ENCODE data around the gene DUOX2. TPM values are rescaled to one million over a fixed set of nuclear protein-coding genes. Genes with fewer than 3 reads are reported as not detected.
"Not testable (repeated sequence)": the region's sequence is repeated elsewhere in the genome, so short reads cannot be mapped to it uniquely, and the experiment has no call there.

DUOX2 gene
- polyA plus RNA-seq, 1 donor (not counting 4 experiments of a cell fraction or from before 2014, with no cell fraction given), result 0.31 TPM

DNA sequence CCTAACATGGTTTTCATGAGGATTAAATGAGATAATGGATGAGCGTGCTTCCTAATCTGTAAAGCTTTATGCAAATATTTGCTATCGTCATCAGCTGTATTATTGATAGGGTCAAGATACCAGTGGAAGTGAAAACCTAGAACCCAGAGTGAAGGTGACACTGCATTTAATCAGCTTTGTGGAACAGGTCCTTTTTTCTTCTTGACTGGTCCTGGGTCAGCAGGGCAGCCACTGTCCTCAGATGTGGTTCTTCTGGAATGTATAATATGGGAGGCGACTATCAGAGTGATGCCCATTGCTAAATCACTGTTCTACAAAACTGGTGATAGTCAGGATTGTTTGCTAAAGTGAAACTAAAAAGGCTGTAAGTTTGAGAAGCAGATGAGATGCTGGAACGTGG is 49.6 kb downstream of the DUOX2 start:
- no peaks in the 10 kb centered on the region for H3K27me3 ChIP-seq (ENCODE audit: control insufficient read depth, extremely low read depth, insufficient read depth, low read length)
- H4K20me1 ChIP-seq (ENCODE audit: control insufficient read depth, extremely low read depth, insufficient read depth, low read length), result no peaks in the 10 kb centered on the region
- TF ChIP-seq, protein P1, sequence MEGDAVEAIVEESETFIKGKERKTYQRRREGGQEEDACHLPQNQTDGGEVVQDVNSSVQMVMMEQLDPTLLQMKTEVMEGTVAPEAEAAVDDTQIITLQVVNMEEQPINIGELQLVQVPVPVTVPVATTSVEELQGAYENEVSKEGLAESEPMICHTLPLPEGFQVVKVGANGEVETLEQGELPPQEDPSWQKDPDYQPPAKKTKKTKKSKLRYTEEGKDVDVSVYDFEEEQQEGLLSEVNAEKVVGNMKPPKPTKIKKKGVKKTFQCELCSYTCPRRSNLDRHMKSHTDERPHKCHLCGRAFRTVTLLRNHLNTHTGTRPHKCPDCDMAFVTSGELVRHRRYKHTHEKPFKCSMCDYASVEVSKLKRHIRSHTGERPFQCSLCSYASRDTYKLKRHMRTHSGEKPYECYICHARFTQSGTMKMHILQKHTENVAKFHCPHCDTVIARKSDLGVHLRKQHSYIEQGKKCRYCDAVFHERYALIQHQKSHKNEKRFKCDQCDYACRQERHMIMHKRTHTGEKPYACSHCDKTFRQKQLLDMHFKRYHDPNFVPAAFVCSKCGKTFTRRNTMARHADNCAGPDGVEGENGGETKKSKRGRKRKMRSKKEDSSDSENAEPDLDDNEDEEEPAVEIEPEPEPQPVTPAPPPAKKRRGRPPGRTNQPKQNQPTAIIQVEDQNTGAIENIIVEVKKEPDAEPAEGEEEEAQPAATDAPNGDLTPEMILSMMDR (optimal IDR thresholded peaks at IDR 0.05 in 1 of 3, IDR thresholded peaks at IDR 0.05 in 1 of 3, conservative IDR thresholded peaks at IDR 0.05 in 1 of 3; ENCODE audit: extremely low read depth in 1 of 3, insufficient read depth in 2 of 3, low read length in 3 of 3), result no peak
- no peak for TF ChIP-seq EZH2 (IDR thresholded peaks at IDR 0.05; ENCODE audit: low read length)
- H3K79me2 ChIP-seq (ENCODE audit: control insufficient read depth, insufficient read depth, low read length), result no peaks in the 10 kb centered on the region
- no peak overlapping the region for H3K27ac ChIP-seq (ENCODE audit: control insufficient read depth, insufficient read depth, low read length)
- peaks cover 11% of the 10 kb centered on the region for H3K4me1 ChIP-seq (ENCODE audit: control insufficient read depth, extremely low read depth, insufficient read depth, low read length)
- no peak overlapping the region for H3K4me2 ChIP-seq (ENCODE audit: control insufficient read depth, extremely low read depth, insufficient read depth, low read depth, low read length)
- H2AFZ ChIP-seq (ENCODE audit: control insufficient read depth, low read length), result no peak overlapping the region
- H3K9me1 ChIP-seq (ENCODE audit: control insufficient read depth, extremely low read depth, insufficient read depth, low read length), result no peaks in the 10 kb centered on the region
- DNase-seq (ENCODE audit: low read depth, low spot score), result no peak
- peaks cover 0 to under 1% of the 10 kb centered on the region in 2 experiments for H3K36me3 ChIP-seq (ENCODE audit: control insufficient read depth in 2 of 2, extremely low read depth in 1 of 2, insufficient read depth in 2 of 2, low read length in 2 of 2)
- H3K4me3 ChIP-seq (ENCODE audit: control insufficient read depth in 2 of 3, extremely low read depth in 1 of 3, insufficient read depth in 2 of 3, low read depth in 1 of 3, low read length in 3 of 3), result no peak overlapping the region
- no peak overlapping the region for H3K9ac ChIP-seq (ENCODE audit: control insufficient read depth, extremely low read depth, insufficient read depth, low read length)
- dilution Hi-C loops (cut with MboI; ENCODE audit: extremely low pct_ligation_motif_present, low sequenced_read_pairs), result no loop called here
- FAIRE-seq, result no peak
- H3K9me3 ChIP-seq (ENCODE audit: control insufficient read depth, low read depth, low read length), result no peaks in the 10 kb centered on the region

DNA sequence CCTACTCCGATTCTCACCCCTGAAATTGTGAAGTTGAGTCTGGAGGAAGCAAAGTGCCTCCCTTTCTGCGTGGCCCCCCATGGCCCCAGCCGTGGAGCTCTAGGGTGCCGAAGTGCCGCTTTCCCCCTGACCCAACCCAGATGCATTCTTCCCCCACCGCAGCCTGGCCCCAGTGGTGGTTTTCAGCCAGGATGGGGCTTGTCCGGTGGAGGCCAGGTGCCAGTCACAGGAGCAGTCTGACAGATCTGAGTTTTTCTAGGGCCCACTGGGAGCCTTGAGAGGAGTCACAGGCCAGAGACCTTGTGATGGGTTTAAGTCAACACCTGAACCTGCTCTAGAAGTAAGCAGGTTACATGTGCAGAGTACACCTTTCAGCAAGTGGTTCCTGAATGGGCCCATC is 51.7 kb downstream of the DUOX2 start:
- H3K9me1 ChIP-seq (ENCODE audit: control insufficient read depth, extremely low read depth, insufficient read depth, low read length); H4K20me1 ChIP-seq (ENCODE audit: control insufficient read depth, extremely low read depth, insufficient read depth, low read length); H3K4me3 ChIP-seq (ENCODE audit: control insufficient read depth in 2 of 3, extremely low read depth in 1 of 3, insufficient read depth in 2 of 3, low read depth in 1 of 3, low read length in 3 of 3); H3K36me3 ChIP-seq (ENCODE audit: control insufficient read depth in 2 of 2, extremely low read depth in 1 of 2, insufficient read depth in 2 of 2, low read length in 2 of 2); H3K9ac ChIP-seq (ENCODE audit: control insufficient read depth, extremely low read depth, insufficient read depth, low read length); H3K27ac ChIP-seq (ENCODE audit: control insufficient read depth, insufficient read depth, low read length); H2AFZ ChIP-seq (ENCODE audit: control insufficient read depth, low read length); FAIRE-seq; H3K9me3 ChIP-seq (ENCODE audit: control insufficient read depth, low read depth, low read length); DNase-seq (ENCODE audit: low read depth, low spot score); H3K27me3 ChIP-seq (ENCODE audit: control insufficient read depth, extremely low read depth, insufficient read depth, low read length); dilution Hi-C loops (cut with MboI; ENCODE audit: extremely low pct_ligation_motif_present, low sequenced_read_pairs); H3K4me2 ChIP-seq (ENCODE audit: control insufficient read depth, extremely low read depth, insufficient read depth, low read depth, low read length); H3K79me2 ChIP-seq (ENCODE audit: control insufficient read depth, insufficient read depth, low read length): not testable (repeated sequence)
- H3K4me1 ChIP-seq (ENCODE audit: control insufficient read depth, extremely low read depth, insufficient read depth, low read length), result peaks cover 14% of the 10 kb centered on the region

DNA sequence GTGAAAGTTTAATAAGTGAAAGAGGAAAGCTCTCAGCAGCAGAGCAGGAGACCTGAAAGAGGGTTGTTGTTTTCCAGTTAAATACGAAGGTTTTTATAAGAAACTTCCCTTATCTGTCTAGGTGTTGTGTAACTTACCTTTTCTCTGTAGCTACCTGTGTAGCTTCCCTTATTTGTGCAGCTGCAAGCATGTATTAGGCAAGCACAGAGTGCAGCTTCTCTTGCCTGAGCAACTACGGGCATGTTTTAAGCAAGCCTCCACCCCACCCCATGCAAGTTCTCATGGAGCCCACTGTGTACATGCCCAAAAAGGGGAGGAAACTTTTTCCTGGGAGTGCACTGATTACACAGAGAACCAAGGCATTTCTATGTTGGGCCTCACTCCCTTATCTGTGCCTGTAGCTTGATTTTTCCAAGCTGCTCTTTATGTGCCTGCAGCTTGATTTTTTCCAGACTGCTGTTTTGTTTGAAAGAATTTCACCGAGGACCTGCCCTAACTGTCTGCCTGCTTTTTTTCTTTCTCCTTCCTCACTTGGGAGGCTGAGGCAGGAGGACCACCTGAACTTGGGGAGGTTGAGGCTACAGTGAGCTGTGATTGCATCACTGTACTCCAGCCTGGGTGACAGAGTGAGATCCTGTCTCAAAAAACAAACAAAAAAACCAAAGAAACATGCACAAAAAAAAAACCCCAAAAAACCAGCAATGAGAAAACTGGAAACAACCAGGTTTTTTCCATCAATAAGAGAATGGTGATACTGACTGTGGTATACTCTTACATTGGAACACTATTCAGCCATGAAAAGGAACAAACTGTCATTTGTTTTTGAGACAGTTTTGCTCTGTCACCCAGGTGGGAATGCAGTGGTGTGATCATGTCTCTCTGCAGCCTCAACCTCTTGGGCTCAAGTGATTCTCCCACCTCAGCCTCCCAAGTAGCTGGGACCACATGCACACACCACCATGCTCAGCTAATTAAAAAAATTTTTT is 55.0 kb downstream of the DUOX2 start:
- H3K79me2 ChIP-seq (ENCODE audit: control insufficient read depth, insufficient read depth, low read length); H2AFZ ChIP-seq (ENCODE audit: control insufficient read depth, low read length); H3K4me3 ChIP-seq (ENCODE audit: control insufficient read depth in 2 of 3, extremely low read depth in 1 of 3, insufficient read depth in 2 of 3, low read depth in 1 of 3, low read length in 3 of 3); H3K36me3 ChIP-seq (ENCODE audit: control insufficient read depth in 2 of 2, extremely low read depth in 1 of 2, insufficient read depth in 2 of 2, low read length in 2 of 2); H3K9me1 ChIP-seq (ENCODE audit: control insufficient read depth, extremely low read depth, insufficient read depth, low read length); H3K9me3 ChIP-seq (ENCODE audit: control insufficient read depth, low read depth, low read length); H4K20me1 ChIP-seq (ENCODE audit: control insufficient read depth, extremely low read depth, insufficient read depth, low read length); H3K27me3 ChIP-seq (ENCODE audit: control insufficient read depth, extremely low read depth, insufficient read depth, low read length); dilution Hi-C loops (cut with MboI; ENCODE audit: extremely low pct_ligation_motif_present, low sequenced_read_pairs); H3K9ac ChIP-seq (ENCODE audit: control insufficient read depth, extremely low read depth, insufficient read depth, low read length): not testable (repeated sequence)
- DNase-seq (ENCODE audit: low read depth, low spot score) (peak; percentile 33), FAIRE-seq (peak; percentile 81)
- H3K4me2 ChIP-seq (ENCODE audit: control insufficient read depth, extremely low read depth, insufficient read depth, low read depth, low read length), result peak overlapping the region; percentile 34
- peaks cover 14% of the 10 kb centered on the region for H3K4me1 ChIP-seq (ENCODE audit: control insufficient read depth, extremely low read depth, insufficient read depth, low read length)
- H3K27ac ChIP-seq (ENCODE audit: control insufficient read depth, insufficient read depth, low read length), result peak overlapping the region; percentile 16

DNA sequence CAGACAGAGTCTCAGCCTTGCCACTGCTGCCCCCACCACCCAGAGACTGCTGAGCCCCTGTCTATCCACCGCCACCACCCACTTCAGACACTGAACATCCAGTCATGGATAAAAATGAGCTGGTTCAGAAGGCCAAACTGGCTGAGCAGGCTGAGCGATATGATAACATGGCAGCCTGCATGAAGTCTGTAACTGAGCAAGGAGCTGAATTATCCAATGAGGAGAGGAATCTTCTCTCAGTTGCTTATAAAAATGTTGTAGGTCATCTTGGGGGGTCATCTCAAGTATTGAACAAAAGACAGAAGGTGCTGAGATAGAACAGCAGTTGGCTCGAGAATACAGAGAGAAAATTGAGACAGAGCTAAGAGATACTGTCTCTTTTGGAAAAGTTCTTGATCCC is 61.3 kb downstream of the DUOX2 start:
- H3K9me1 ChIP-seq (ENCODE audit: control insufficient read depth, extremely low read depth, insufficient read depth, low read length); H3K4me2 ChIP-seq (ENCODE audit: control insufficient read depth, extremely low read depth, insufficient read depth, low read depth, low read length); FAIRE-seq; H3K4me3 ChIP-seq (ENCODE audit: control insufficient read depth in 2 of 3, extremely low read depth in 1 of 3, insufficient read depth in 2 of 3, low read depth in 1 of 3, low read length in 3 of 3); H3K9me3 ChIP-seq (ENCODE audit: control insufficient read depth, low read depth, low read length); H3K4me1 ChIP-seq (ENCODE audit: control insufficient read depth, extremely low read depth, insufficient read depth, low read length); H3K79me2 ChIP-seq (ENCODE audit: control insufficient read depth, insufficient read depth, low read length); DNase-seq (ENCODE audit: low read depth, low spot score); H3K27ac ChIP-seq (ENCODE audit: control insufficient read depth, insufficient read depth, low read length); H3K36me3 ChIP-seq (ENCODE audit: control insufficient read depth in 2 of 2, extremely low read depth in 1 of 2, insufficient read depth in 2 of 2, low read length in 2 of 2); H3K27me3 ChIP-seq (ENCODE audit: control insufficient read depth, extremely low read depth, insufficient read depth, low read length); H4K20me1 ChIP-seq (ENCODE audit: control insufficient read depth, extremely low read depth, insufficient read depth, low read length); dilution Hi-C loops (cut with MboI; ENCODE audit: extremely low pct_ligation_motif_present, low sequenced_read_pairs); H2AFZ ChIP-seq (ENCODE audit: control insufficient read depth, low read length); H3K9ac ChIP-seq (ENCODE audit: control insufficient read depth, extremely low read depth, insufficient read depth, low read length): not testable (repeated sequence)

Data from keratinocyte (primary cell).